Measurements from ENCODE around the gene TIGD6. TPM values are rescaled to one million over a fixed set of nuclear protein-coding genes. Genes with fewer than 3 reads are reported as not detected.

TIGD6 gene
- total and polyA plus RNA-seq, 10 of the 15 experiments (the other 5 are each of a cell fraction or from before 2014, with no cell fraction given) = 0.84 to 4.1 (median 2.7) TPM

- TF ChIP-seq, protein P1, sequence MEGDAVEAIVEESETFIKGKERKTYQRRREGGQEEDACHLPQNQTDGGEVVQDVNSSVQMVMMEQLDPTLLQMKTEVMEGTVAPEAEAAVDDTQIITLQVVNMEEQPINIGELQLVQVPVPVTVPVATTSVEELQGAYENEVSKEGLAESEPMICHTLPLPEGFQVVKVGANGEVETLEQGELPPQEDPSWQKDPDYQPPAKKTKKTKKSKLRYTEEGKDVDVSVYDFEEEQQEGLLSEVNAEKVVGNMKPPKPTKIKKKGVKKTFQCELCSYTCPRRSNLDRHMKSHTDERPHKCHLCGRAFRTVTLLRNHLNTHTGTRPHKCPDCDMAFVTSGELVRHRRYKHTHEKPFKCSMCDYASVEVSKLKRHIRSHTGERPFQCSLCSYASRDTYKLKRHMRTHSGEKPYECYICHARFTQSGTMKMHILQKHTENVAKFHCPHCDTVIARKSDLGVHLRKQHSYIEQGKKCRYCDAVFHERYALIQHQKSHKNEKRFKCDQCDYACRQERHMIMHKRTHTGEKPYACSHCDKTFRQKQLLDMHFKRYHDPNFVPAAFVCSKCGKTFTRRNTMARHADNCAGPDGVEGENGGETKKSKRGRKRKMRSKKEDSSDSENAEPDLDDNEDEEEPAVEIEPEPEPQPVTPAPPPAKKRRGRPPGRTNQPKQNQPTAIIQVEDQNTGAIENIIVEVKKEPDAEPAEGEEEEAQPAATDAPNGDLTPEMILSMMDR (IDR thresholded peaks at IDR 0.05 in 2 of 3, conservative IDR thresholded peaks at IDR 0.05 in 1 of 3; ENCODE audit: control insufficient read depth in 2 of 3, extremely low read depth in 1 of 3, insufficient read depth in 1 of 3, low read depth in 3 of 3, low read length in 3 of 3) = peak; percentile 38 to 75 (median 49); a peak in 5 of 6 replicates
- TF ChIP-seq SKIL (IDR thresholded peaks at IDR 0.05; ENCODE audit: low read depth, poor library complexity, severe bottlenecking) (peak; percentile 14), TCF7 (IDR thresholded peaks at IDR 0.05; ENCODE audit: borderline replicate concordance) (no peak), RAD21 (IDR thresholded peaks at IDR 0.05; ENCODE audit: insufficient read depth, low read depth, low read length) (0 out of 2 replicates have a peak, but pooled peaks have one; percentile 24), BACH1 (IDR thresholded peaks at IDR 0.05; ENCODE audit: borderline replicate concordance) (0 out of 2 replicates have a peak, but pooled peaks have one; percentile 19), IRF4 (IDR thresholded peaks at IDR 0.05; ENCODE audit: low read depth, low read length) (peak; percentile 32; the same call in 1 of the 2 replicates), ZNF592 (IDR thresholded peaks at IDR 0.05) (no peak)
- TF ChIP-seq, protein P2, sequence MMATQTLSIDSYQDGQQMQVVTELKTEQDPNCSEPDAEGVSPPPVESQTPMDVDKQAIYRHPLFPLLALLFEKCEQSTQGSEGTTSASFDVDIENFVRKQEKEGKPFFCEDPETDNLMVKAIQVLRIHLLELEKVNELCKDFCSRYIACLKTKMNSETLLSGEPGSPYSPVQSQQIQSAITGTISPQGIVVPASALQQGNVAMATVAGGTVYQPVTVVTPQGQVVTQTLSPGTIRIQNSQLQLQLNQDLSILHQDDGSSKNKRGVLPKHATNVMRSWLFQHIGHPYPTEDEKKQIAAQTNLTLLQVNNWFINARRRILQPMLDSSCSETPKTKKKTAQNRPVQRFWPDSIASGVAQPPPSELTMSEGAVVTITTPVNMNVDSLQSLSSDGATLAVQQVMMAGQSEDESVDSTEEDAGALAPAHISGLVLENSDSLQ (IDR thresholded peaks at IDR 0.05) = peak; percentile 3; the same call in 1 of the 2 replicates
Observed at GRCh38 chr5:149959406-149960236, 40.8 kb downstream of the TIGD6 start (continued).

Measured in GM12878 (cell line).